NT2/D1 (cell line): ENCODE results near the gene PARD3.

Experiments used
- DNase-seq: peaks from one replicate; pipeline ENCODE4 v3.0.0-alpha.2; 2011; ENCODE audit warnings: low read depth, low spot score
- H3K27me3 ChIP-seq: 2 replicates; pipeline ENCODE4 v1.6.0; 2011; ENCODE audit warnings: mild to moderate bottlenecking; ENCODE audit not compliant: insufficient read length, insufficient read depth
- H3K36me3 ChIP-seq: 2 replicates; pipeline ENCODE4 v1.6.1; 2011; ENCODE audit warnings: mild to moderate bottlenecking, low read length, mixed read lengths; ENCODE audit not compliant: insufficient read depth, insufficient read length
- H3K4me1 ChIP-seq: 2 replicates; pipeline ENCODE4 v1.5.1; 2011; ENCODE audit not compliant: insufficient read depth, insufficient read length
- H3K4me3 ChIP-seq: 2 replicates; pipeline ENCODE4 v1.5.1; 2011; ENCODE audit warnings: low read depth; ENCODE audit not compliant: insufficient read length
- H3K9ac ChIP-seq: 2 replicates; pipeline ENCODE4 v1.6.0; 2011; ENCODE audit warnings: low read depth; ENCODE audit not compliant: insufficient read length
- H3K9me3 ChIP-seq: 2 replicates; pipeline ENCODE4 v1.5.1; 2011; ENCODE audit warnings: mild to moderate bottlenecking, low read length; ENCODE audit not compliant: insufficient read depth
- SUZ12 ChIP-seq: IDR thresholded peaks from 2 replicates; pipeline ENCODE4 v1.6.1; 2011; ENCODE audit not compliant: insufficient read length, insufficient read depth; ENCODE audit errors: extremely low read depth
- YY1 ChIP-seq: IDR thresholded peaks from 2 replicates; pipeline ENCODE4 v1.6.1; 2011; ENCODE audit not compliant: insufficient read length, insufficient read depth
- ZNF274 ChIP-seq: IDR thresholded peaks from 2 replicates; pipeline ENCODE4 v1.6.1; 2011; ENCODE audit warnings: mild to moderate bottlenecking, low read depth, low read length

Gene PARD3

GRCh38 chr10:34313353-34313752, 501.7 kb downstream of the PARD3 start:
- DNase-seq, result no peak
- TF ChIP-seq YY1, result no peak
- no peak for TF ChIP-seq ZNF274
- TF ChIP-seq SUZ12, result no peak

DNA sequence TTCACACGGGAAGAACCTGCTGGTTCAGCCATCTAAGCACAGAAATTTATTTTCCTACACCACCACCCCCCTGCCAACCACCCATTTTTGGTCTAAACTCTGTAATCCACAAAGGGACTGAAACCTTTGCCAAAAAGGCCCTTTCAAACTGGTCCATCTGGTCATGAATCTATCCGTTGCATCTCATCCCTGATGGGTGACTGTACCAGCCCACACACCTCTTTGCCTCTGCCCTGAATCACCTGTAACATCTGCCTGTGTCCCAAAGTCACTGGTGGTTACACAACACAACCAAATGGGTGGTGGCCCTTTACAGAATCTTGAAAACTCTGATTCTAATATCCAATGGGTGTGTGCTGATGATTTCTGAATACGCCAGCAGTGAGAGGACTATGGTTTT, 503.4 kb downstream of the PARD3 start:
- Histone ChIP-seq H3K9ac (no peak overlapping the region), H3K4me1 (no peaks in the 10 kb centered on the region), H3K27me3 (no peaks in the 10 kb centered on the region), H3K9me3 (no peaks in the 10 kb centered on the region), H3K4me3 (no peak overlapping the region), H3K36me3 (no peaks in the 10 kb centered on the region)
- no peak for TF ChIP-seq ZNF274
- TF ChIP-seq YY1, result no peak
- no peak for TF ChIP-seq SUZ12
- DNase-seq, result no peak

More at GRCh38 chr10:34313353-34313752, 501.7 kb downstream of the PARD3 start:
- Histone ChIP-seq H3K9me3 (no peaks in the 10 kb centered on the region), H3K4me1 (no peaks in the 10 kb centered on the region), H3K9ac (no peak overlapping the region), H3K36me3 (no peaks in the 10 kb centered on the region), H3K27me3 (no peaks in the 10 kb centered on the region), H3K4me3 (no peak overlapping the region)

GRCh38 chr10:34310234-34310633, 504.9 kb downstream of the PARD3 start:
- no peak for DNase-seq
- TF ChIP-seq SUZ12, result no peak
- TF ChIP-seq ZNF274, result no peak
- TF ChIP-seq YY1, result no peak
- H3K36me3 ChIP-seq, result no peaks in the 10 kb centered on the region

DNA sequence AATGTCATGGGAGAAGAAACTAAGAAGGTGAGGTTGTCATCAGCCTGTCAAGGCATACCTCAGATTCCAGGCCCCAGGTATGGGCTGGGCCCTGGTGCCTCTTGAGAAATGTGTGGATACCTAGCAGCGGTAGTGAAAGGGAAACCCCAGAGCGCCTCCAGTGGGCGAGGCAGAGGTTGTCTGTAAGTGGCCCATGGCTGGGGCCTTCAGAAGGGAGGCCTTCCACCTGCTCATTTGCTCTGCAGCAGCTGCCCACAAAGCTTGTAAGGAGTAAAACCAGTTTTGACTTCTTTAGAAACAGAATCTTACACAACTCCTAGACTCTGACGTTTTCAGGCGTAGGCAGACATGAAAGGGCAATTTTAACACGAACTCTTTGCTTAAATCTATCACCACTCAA, 509.9 kb downstream of the PARD3 start:
- TF ChIP-seq ZNF274, result no peak
- no peak for TF ChIP-seq YY1
- no peak for TF ChIP-seq SUZ12
- no peaks in the 10 kb centered on the region for H3K4me1 ChIP-seq
- DNase-seq, result peak; percentile 13

More at GRCh38 chr10:34310234-34310633, 504.9 kb downstream of the PARD3 start:
- Histone ChIP-seq H3K4me1 (no peaks in the 10 kb centered on the region), H3K9me3 (no peaks in the 10 kb centered on the region), H3K9ac (no peak overlapping the region), H3K27me3 (no peaks in the 10 kb centered on the region), H3K4me3 (no peak overlapping the region)

GRCh38 chr10:34303022-34303421, 512.1 kb downstream of the PARD3 start:
- no peaks in the 10 kb centered on the region for H3K36me3 ChIP-seq
- TF ChIP-seq ZNF274 (no peak), YY1 (no peak), SUZ12 (no peak)

More for the DNA sequence above, 509.9 kb downstream of the PARD3 start:
- H3K36me3 ChIP-seq, result no peaks in the 10 kb centered on the region
- no peak overlapping the region for H3K9ac ChIP-seq
- no peaks in the 10 kb centered on the region for H3K27me3 ChIP-seq
- no peak overlapping the region for H3K4me3 ChIP-seq
- no peaks in the 10 kb centered on the region for H3K9me3 ChIP-seq

DNA sequence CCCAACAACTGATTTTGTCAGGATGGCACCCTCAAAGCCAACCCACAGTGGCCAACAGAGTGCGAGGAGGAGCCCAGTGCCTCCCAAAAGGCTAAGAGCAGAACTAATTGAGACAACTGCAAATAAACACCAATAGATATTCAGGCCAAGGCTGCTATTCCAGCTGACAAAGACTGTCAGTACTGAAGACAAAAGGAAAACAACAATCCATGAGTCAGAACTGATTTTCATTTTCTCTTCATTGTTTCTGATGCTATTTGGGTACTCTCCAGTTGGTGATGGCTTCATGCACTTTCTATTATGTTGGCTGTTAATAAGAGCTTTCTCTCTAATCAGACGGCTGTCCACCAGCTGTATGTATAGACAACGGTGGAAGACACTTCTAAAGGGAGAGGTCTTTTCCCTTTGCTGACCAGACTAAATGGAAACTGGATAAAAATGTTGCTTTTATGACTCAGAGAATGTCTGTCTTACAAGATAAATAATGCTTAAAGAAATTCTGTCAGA, 515.9 kb downstream of the PARD3 start:
- Histone ChIP-seq H3K36me3 (no peaks in the 10 kb centered on the region), H3K4me1 (no peaks in the 10 kb centered on the region), H3K9me3 (no peaks in the 10 kb centered on the region), H3K9ac (no peak overlapping the region), H3K4me3 (no peak overlapping the region), H3K27me3 (no peaks in the 10 kb centered on the region)
- no peak for DNase-seq
- TF ChIP-seq YY1 (no peak), ZNF274 (no peak), SUZ12 (no peak)

More at GRCh38 chr10:34303022-34303421, 512.1 kb downstream of the PARD3 start:
- H3K4me3 ChIP-seq, result no peak overlapping the region
- no peaks in the 10 kb centered on the region for H3K9me3 ChIP-seq
- no peak overlapping the region for H3K9ac ChIP-seq
- DNase-seq, result no peak
- no peaks in the 10 kb centered on the region for H3K27me3 ChIP-seq
- no peaks in the 10 kb centered on the region for H3K4me1 ChIP-seq

DNA sequence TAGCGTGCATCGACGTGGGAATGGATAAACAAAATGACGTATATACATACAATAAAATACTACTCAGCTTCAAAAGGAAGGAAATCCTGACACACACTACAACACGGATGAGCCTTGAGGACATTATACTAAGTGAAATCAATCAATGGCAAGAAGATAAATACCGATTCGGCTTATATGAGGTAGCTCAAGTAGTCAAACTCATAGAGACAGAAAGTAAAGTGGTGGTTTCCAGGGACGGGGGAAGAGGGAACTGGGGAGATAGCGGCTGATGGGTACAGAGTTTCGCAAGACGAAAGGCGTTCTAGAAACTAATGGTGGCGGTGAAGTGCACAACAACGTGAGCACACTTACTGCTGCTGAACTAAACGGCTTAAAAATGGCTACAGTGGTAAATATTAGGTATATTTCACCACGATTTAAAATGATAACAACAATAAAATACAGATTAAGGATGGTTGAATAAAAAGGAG, 516.7 kb downstream of the PARD3 start:
- Histone ChIP-seq H3K36me3 (no peaks in the 10 kb centered on the region), H3K4me1 (no peaks in the 10 kb centered on the region), H3K9ac (no peak overlapping the region), H3K4me3 (no peak overlapping the region), H3K27me3 (no peaks in the 10 kb centered on the region), H3K9me3 (no peaks in the 10 kb centered on the region)
- no peak for DNase-seq
- TF ChIP-seq ZNF274 (no peak), SUZ12 (no peak), YY1 (no peak)
